MM.1S (cell line): ENCODE data around the gene MACROD1.

Experiments used
- CTCF ChIP-seq: fragments of 300-600 bp; sonication (generic); IDR thresholded peaks from 2 replicates; pipeline ENCODE4 v1.5.1; 2016; ENCODE audit warnings: antibody characterized with exemption, low read length, mixed read lengths
- EZH2 ChIP-seq: fragments of 300-600 bp; sonication (generic); optimal IDR thresholded peaks from 2 replicates; pipeline ENCODE3; 2017; ENCODE audit warnings: low read depth, mild to moderate bottlenecking, antibody characterized with exemption, low read length, mixed read lengths
- EZH2phosphoT487 ChIP-seq: fragments of 300-600 bp; sonication (generic); IDR thresholded peaks from 2 replicates; pipeline ENCODE4 v1.6.1; 2018; ENCODE audit warnings: antibody characterized with exemption, low read length

- no peak for TF ChIP-seq CTCF
- no peak for TF ChIP-seq EZH2
- TF ChIP-seq EZH2phosphoT487 = no peak
These were observed 161.9 kb downstream of the MACROD1 start for GRCh38 chr11:64003807-64004589.
